GM18870 (cell line): Measurements from ENCODE around the gene HS6ST1.

Experiments used
- ATAC-seq: cut with Tn5 transposase; IDR thresholded peaks from one replicate; pipeline ENCODE4 v1.9.1; 2021; ENCODE audit warnings: moderate library complexity; ENCODE audit not compliant: unreplicated experiment

Gene HS6ST1

DNA sequence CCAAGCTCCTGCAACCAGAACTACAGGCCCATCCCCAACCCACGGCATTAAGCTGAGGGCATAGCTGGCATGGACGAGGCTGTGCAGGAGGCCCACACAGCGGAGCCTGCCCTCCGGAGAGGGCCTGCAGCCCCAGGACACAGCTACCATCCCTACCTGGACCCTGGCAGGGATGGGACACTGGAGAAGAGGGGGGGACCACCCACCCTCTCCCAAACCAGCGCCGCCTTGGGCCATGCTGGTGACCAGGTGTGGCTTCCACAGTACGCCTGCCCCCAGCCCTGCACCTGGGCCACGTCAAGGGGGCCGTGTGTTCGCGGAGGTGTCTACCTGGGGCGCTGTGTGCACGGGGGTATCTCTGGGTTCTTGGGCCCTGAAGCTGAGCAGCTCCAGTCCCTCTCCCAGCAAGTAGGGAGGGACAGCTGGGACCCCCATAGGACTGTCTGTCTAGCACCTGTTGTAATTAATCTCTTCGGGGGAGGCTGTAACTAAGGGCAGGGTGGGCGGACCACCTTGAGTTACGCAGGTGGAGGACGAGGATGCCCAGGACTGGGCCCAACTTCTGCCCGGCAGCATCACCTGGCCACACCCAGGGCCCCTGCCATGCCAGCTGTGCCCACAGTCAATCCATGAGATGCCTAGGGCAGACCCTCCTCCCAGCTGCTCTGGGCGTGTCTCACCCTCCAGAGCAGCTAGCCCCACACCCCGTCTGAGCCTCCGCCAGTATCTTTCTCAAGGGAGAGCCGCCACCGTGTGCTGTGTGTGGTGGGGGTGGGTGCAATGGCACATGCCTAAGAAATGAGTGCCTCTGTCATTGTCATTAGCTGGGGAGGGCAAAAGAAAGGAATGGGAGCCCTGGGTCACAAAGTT is 18.3 kb downstream of the HS6ST1 start:
- ATAC-seq, result no peak

DNA sequence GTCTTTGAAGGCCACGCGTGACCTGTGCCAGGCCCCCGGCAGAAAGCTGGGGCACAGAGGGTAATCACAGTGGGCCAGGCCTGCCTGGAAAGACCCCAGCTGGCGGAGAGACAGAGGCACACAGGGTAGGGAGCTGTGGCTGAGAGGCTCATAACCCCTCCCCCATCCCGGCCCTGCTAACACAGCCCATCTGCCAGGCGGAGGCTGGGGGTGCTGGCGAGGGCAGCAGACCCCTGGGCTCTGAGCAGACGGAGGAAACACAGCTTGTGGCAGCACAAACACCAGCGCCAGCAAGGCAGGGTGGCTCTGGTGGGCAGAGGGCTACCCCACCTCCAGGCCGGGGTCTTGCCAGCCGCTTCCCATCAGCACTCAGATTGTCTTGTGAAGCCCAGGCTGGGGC is 19.0 kb downstream of the HS6ST1 start:
- ATAC-seq, result no peak

- ATAC-seq, result no peak
Measured at GRCh38 chr2:128298846-128299507, 19.7 kb downstream of the HS6ST1 start.

- no peak for ATAC-seq
Measured at GRCh38 chr2:128298286-128298685, 20.4 kb downstream of the HS6ST1 start.

- no peak for ATAC-seq
Measured at GRCh38 chr2:128293870-128294455, 24.7 kb downstream of the HS6ST1 start.

GRCh38 chr2:128293426-128293755 is 25.3 kb downstream of the HS6ST1 start:
- no peak for ATAC-seq

DNA sequence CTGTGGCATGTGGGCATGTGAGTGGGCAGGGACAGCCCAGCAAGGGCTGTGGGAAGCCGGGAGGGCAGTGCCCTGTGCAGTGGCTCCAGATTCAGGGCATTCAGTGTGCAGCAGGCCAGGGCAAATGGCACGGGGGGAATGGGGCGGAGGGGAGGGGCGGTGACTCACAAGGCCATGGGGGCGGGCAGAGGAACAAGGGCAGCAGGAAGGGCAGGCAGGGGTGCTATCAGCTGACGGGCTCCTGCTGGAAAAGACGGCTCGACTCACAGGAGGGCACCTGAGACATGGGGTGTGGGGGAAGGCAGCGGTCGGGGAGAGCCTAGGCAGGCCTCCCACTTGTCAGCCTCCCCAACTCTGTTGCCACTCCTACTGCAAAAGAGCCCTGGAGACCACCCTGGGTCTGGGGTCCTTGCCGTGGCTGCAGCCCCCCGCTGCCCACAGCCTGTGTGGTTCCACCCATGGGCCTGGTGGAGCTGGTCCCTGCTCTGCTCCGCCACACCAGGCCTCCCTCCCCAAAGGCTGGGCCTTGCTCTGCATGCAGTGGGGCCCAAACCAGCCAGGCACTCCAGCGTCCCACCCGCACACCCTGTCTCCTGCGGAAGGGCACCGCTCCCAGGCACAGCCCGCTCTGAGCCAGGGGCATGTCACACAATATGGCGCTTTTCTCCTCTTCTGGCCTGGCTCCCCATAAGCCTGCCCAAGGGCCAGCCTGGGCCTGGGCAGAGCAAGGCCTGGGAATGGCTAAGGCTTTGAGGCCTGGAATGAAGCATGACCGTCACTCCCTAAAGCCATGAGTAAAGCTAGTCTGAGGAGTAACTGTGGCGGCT is 25.9 kb downstream of the HS6ST1 start:
- no peak for ATAC-seq

- ATAC-seq, result no peak
Measured at GRCh38 chr2:128291844-128292598, 26.6 kb downstream of the HS6ST1 start.

DNA sequence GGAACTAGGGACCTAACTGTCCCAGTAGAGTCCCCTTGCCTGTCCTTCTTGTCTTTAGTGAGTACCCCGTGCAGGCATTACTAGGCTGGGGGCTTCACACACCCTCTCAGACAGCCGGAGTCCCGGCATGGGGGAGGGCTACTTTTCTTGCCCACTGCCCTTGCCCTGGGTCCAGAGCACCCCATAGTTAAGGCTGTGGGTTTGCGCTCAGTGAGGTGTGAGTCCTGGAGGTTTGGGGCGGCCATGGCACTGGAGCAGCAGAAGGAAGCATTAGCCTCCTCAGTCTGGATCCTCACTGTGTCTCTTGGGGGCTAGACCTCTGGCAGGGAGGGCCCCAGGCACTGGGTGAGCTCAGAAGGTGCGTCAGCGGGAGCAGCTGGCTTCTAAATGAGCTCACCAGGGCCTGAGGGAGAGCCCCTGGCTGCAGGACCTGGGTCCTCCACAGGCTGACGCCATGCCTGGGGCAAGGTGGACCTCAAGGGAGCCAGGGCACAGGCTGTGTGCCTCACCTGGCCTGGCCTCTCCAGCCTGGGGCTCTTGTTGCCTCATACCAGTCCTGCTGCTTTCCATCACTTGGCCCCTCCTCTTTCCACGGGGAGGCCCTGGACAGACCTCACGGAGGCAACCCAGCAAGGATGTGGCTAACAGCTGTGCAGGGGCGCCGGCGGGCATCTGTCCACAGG is 27.4 kb downstream of the HS6ST1 start:
- ATAC-seq, result no peak

DNA sequence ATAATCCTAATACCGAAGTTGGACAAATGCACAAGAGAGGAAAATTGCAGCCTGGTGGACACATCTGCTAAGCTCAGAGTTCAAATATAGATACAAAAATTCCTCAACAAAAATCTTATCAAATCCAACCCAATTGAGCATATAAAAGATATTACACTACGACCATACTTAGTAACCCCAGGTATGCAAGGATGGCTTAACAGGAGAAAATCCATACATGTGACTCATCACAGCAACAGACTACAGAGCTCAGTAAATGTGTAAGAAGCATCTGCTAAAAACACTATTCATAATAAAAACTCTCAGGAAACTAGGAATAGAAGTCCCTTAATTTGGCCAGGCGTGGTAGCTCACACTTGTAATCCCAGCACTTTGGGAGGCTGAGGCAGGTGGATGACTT is 28.3 kb downstream of the HS6ST1 start:
- ATAC-seq, result no peak

DNA sequence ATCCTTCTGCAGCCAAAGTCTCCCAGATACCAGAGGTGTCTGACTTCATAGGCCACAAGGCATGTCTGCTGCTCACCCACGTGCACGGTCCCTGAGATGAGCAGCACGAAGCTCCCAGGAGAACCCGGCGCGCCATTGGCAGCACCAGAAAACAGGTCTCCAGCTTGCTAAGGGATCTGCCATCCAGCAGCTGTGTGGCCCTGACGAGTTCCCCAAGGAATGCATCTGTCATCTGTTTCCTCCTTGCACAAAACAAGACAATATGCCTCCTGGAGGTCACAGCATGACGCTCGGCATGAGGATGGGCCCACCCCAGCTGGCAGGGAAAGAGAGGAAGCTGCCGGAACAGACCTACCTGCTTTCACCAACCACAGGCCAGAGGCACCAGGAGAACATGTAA is 29.2 kb downstream of the HS6ST1 start:
- no peak for ATAC-seq

- no peak for ATAC-seq
Measured at GRCh38 chr2:128288781-128289180, 29.9 kb downstream of the HS6ST1 start.

DNA sequence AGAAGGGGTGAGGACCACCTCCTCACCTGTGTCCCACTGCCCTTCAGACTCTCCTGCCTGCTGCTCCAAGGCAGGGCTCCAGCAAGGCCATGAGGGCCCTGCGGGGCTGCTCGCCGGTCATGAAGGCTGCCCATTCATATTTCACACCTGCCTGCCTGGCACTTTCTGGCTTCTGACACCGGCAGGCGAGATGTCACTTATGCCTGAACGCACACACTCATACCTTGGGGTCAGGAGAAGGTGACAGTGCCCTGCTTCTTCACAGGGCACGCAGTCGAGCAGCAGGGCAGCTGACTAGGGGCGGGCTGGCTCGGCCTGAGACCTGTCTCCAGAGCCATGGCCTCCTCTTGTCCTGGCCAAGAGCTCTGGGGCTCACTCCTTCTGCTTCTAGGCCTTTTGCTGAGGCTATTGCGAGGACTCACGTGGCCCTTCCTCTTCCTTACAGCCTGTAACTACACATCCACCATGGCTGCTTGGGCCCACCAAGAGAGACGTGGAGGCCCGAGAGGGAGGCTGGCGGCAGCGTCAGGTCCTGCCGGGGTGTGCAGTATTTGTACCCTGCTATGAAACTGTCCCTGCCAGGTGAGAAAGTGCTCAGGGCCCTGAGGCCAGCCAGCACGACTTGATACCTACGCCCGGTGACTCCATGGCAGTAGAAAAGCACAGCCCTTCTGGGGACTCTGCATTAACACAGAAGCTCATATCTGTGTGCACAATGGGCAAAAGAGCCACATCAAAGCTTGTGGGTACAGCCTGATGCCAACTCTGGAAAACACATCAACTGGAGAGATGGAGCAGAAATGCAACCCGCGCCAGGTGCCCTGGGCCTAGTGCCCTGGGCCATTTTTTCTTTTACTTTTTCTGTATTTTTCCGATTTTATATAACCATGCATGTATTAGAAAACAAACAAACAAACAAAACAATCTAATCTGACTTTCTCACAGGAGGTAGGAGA is 30.6 kb downstream of the HS6ST1 start:
- no peak for ATAC-seq

DNA sequence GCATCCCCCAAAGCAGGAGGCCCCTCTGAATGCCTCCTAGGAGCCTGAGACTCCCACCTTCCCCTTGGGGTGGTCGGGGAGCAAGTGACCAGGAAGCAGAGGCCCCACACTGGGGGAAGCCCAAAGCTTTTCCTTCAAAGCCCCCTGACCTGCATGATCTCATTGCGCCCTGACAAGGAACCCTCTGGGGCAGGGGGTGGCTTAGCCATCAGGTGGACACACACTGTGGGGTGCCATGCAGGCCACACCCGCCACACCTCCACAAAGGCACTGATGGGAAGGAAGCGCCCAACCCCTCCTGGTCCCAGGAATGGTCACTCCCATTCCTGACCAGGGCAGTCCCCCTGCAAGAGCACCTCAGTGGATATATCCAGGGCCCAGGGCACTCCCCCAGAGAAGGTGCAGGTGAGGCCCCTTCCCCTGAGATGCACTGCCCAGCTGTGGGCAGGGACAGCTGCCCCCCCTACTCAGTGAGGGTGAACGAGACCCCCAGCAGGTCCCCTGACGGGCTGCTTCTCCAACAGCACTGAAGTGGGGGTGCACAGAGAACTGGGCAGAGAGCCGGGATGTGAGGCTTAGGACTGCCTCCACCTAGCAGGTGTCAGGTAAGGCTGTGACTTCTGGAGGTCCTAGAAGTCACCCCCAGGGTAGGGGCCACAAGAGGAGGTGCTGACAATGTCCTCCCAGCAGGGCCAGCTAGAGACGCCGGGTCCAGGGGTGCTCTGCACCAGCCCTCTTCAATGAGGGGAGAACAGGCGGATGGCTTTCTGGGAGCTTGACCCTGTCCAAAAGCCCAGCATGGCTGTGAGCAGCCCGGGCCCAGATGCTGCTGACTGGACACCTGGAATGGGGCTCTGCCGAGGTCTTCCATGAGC is 31.5 kb downstream of the HS6ST1 start:
- no peak for ATAC-seq

DNA sequence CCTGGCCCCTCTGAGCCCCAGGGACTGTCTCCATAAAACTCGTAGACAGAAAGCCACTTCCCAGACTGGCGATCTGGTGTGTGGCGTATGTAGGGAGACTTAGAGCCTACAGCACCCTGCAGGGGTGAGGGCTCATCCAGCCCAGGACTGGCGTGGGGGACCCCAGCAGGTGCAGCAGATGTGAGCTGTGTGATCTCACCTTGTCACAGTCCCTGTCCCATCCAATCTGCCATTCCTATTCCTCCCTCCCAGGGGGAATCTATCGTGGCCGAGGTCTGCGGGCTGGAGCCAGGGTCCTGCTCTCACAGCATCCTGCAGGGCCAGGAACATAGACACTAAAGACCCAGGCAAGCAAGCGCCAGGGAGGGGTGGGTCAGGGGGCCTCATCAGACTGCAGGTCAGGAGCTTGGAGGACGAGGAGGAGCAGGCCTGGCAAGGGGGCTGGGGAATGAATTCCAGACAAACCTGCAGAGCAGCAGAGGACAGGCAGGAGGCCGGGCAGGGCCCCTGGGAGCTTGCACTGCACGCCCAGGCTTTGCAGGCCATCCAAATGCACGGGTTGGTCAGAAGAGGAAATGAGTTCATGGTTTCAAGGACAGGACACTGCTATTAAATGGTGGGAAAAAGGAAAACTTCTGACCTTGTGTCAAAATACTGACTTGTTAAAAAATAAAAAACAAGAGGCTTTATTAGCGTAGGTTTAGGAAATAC is 32.5 kb downstream of the HS6ST1 start:
- no peak for ATAC-seq

DNA sequence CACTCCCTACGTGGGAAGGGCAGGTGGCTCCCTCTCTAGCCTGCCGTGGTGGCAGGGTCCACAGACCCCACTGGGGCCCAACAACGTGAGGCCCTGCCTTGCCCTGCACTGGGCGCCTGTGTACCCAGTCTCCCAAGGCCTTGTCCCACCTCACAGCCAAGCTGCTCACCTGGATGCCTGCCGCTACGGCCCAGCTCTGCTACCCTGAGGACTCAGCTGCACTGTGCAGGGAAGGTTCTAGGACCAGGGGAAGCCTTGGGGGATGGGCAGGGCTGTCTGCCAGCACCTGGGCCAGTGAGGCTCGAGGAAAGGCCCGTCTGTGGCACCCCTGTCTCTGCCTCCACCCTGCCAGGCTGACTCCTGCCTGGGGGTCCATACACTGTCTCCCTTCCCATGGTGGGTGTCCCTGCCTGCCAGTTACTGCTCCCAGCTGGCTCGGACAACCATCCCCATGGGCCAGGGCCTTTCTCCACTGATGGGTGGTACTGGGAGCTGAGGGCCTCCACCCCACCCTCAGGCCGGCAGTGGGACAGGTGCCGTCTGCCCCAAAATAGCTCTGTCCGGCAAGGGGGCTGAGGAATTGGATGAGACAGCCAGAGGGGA is 33.2 kb downstream of the HS6ST1 start:
- ATAC-seq, result no peak

DNA sequence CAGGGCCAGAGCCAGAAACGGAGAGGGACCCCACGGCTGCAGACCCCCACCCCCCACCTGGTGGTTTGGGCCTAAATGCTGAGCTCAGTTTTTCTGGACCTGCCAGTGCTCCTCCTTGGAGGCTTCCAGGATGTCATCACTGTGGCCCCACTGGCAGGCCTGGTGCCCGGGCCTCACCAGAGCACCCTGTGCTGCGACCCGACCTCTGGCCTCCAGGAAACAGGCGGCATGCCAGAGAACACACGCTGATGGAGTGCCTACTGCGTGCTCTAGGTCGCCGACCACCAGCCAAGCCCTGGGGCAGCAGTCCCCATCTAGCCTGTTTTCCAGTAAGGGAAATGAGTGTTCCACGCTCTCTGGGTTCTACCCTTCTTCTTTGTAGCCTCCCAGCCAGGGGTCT is 33.8 kb downstream of the HS6ST1 start:
- no peak for ATAC-seq
